ENCODE results near the gene FLYWCH2. TPM values are rescaled to one million over a fixed set of nuclear protein-coding genes. Genes with fewer than 3 reads are reported as not detected.

FLYWCH2 gene
- total and polyA plus RNA-seq, 9 of the 15 experiments (the other 6 are each of a cell fraction or from before 2014, with no cell fraction given): 0.70 to 55.5 (median 7.6) TPM

DNA sequence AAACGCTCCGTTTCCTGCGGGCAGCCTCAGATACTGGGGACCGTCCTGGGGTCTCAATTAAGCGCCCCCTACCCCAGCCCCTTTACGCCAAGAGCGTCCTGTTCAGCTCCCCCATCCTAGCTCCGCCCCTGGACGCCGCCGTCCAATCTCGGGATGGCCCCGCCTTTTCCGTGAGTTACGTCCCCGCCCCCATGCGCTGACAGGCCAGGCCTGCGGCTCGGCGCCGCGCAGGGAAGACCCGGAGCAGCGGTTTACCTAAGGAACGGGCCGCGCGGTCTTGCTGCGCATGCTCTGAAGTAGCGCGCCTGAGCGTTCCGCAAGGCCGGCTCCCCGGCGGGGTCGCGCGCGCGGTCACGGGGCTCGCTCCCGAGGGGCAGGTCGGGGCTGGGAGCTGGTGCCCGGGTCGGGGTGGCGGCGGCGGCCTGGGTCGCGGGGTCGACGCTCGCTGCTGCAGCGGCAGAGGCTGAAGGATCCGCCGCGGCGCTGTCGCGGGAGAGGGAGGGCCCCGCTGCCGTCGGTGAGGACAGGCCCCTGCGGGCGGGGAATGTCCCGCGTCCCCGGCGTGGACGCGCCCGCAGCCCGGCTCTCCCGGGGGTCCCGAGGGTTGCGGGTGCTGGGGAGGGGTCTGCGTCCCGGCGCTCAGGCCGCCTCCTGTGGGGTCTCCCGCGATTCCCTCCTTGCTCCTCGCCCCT is 28.8 kb downstream of the FLYWCH2 start, which contains the start of gene FLYWCH1 (continued):
- TF ChIP-seq, protein P1, sequence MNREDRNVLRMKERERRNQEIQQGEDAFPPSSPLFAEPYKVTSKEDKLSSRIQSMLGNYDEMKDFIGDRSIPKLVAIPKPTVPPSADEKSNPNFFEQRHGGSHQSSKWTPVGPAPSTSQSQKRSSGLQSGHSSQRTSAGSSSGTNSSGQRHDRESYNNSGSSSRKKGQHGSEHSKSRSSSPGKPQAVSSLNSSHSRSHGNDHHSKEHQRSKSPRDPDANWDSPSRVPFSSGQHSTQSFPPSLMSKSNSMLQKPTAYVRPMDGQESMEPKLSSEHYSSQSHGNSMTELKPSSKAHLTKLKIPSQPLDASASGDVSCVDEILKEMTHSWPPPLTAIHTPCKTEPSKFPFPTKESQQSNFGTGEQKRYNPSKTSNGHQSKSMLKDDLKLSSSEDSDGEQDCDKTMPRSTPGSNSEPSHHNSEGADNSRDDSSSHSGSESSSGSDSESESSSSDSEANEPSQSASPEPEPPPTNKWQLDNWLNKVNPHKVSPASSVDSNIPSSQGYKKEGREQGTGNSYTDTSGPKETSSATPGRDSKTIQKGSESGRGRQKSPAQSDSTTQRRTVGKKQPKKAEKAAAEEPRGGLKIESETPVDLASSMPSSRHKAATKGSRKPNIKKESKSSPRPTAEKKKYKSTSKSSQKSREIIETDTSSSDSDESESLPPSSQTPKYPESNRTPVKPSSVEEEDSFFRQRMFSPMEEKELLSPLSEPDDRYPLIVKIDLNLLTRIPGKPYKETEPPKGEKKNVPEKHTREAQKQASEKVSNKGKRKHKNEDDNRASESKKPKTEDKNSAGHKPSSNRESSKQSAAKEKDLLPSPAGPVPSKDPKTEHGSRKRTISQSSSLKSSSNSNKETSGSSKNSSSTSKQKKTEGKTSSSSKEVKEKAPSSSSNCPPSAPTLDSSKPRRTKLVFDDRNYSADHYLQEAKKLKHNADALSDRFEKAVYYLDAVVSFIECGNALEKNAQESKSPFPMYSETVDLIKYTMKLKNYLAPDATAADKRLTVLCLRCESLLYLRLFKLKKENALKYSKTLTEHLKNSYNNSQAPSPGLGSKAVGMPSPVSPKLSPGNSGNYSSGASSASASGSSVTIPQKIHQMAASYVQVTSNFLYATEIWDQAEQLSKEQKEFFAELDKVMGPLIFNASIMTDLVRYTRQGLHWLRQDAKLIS (CRISPR knock-in tag; IDR thresholded peaks at IDR 0.05): peak; percentile 80; the same call in 1 of the 2 replicates
- no peak for TF ChIP-seq ZNF384 (IDR thresholded peaks at IDR 0.05; ENCODE audit: low read depth, low read length)
- TF ChIP-seq DIDO1 (tag; IDR thresholded peaks at IDR 0.05; ENCODE audit: low read depth): no peak
- TF ChIP-seq KDM1A (IDR thresholded peaks at IDR 0.05): no peak
- peak; percentile 93 for TF ChIP-seq ERF (CRISPR knock-in tag; IDR thresholded peaks at IDR 0.05)
- no peak for TF ChIP-seq U2AF2 (optimal IDR thresholded peaks at IDR 0.05; ENCODE audit: low read depth, low read length)
- TF ChIP-seq PHF20 (IDR thresholded peaks at IDR 0.05; ENCODE audit: partially characterized antibody): no peak
- TF ChIP-seq NRF1 (conservative IDR thresholded peaks at IDR 0.05 in 1 of 2, IDR thresholded peaks at IDR 0.05 in 1 of 2): peak; percentile 95 to 96
- no peak for TF ChIP-seq MCM3 (IDR thresholded peaks at IDR 0.05)
- TF ChIP-seq MED1 (CRISPR knock-in tag; IDR thresholded peaks at IDR 0.05; ENCODE audit: borderline replicate concordance): no peak
- TF ChIP-seq MBD2 (IDR thresholded peaks at IDR 0.05; ENCODE audit: borderline replicate concordance, low read depth): no peak
- TF ChIP-seq, protein P2, sequence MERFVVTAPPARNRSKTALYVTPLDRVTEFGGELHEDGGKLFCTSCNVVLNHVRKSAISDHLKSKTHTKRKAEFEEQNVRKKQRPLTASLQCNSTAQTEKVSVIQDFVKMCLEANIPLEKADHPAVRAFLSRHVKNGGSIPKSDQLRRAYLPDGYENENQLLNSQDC (CRISPR knock-in tag; IDR thresholded peaks at IDR 0.05): no peak
- TF ChIP-seq, protein P3, sequence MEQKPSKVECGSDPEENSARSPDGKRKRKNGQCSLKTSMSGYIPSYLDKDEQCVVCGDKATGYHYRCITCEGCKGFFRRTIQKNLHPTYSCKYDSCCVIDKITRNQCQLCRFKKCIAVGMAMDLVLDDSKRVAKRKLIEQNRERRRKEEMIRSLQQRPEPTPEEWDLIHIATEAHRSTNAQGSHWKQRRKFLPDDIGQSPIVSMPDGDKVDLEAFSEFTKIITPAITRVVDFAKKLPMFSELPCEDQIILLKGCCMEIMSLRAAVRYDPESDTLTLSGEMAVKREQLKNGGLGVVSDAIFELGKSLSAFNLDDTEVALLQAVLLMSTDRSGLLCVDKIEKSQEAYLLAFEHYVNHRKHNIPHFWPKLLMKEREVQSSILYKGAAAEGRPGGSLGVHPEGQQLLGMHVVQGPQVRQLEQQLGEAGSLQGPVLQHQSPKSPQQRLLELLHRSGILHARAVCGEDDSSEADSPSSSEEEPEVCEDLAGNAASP (IDR thresholded peaks at IDR 0.05): no peak
- TF ChIP-seq CBFB (CRISPR knock-in tag; IDR thresholded peaks at IDR 0.05): peak; percentile 96
- no peak for TF ChIP-seq ZNF57 (CRISPR knock-in tag; IDR thresholded peaks at IDR 0.05)
- TF ChIP-seq, protein P4, sequence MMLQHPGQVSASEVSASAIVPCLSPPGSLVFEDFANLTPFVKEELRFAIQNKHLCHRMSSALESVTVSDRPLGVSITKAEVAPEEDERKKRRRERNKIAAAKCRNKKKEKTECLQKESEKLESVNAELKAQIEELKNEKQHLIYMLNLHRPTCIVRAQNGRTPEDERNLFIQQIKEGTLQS (IDR thresholded peaks at IDR 0.05): no peak
- TF ChIP-seq, protein P4 (CRISPR knock-in tag; conservative IDR thresholded peaks at IDR 0.05): 0 out of 2 replicates have a peak, but pooled peaks have one; percentile 43
- TF ChIP-seq MAFG (tag; conservative IDR thresholded peaks at IDR 0.05): no peak
- TF ChIP-seq POLR2AphosphoS2 (IDR thresholded peaks at IDR 0.05; ENCODE audit: low read length): no peak
- TF ChIP-seq SMARCB1 (IDR thresholded peaks at IDR 0.05; ENCODE audit: insufficient read length, low read depth): no peak
- no peak for TF ChIP-seq SMARCA4 (IDR thresholded peaks at IDR 0.05)
- no peak for TF ChIP-seq HIVEP1 (CRISPR knock-in tag; IDR thresholded peaks at IDR 0.05)
- TF ChIP-seq ZNF212 (CRISPR knock-in tag; IDR thresholded peaks at IDR 0.05): no peak
- TF ChIP-seq MTA3 (IDR thresholded peaks at IDR 0.05; ENCODE audit: borderline replicate concordance): peak; percentile 64; the same call in 1 of the 2 replicates
- no peak for TF ChIP-seq YBX1 (IDR thresholded peaks at IDR 0.05)
